HepG2 (cell line): ENCODE results near the gene NDUFA13. TPM values are rescaled to one million over a fixed set of nuclear protein-coding genes. Genes with fewer than 3 reads are reported as not detected.
A peak's percentile ranks its signal among the peaks of the same experiment; 100 is the strongest.

Experiments
- ATAC-seq: fragments of 200-7000 bp; cut with Tn5 transposase; 3 replicates; pipeline ENCODE4 v1.9.1; 2020; ENCODE audit warnings: mild to moderate bottlenecking, moderate library complexity
- BruUV-seq: library from RNA; stranded (reverse); fragments of 400-500 nt; replicated peaks from 2 replicates; lab custom pipeline; 2021; lab: Mats Ljungman, UMichigan
- CTCF ChIA-PET: fragments of 300-600 bp; formaldehyde crosslinking; extraction: SDS; loops from one replicate; lab custom pipeline; 2021; ENCODE audit warnings: low total read pairs, inconsistent platforms, low intra/inter-chr PET ratio; lab: Yijun Ruan, JAX
- POLR2A ChIA-PET: fragments of 350-600 bp; sonication (Branson Sonifier 250); formaldehyde crosslinking; loops from one replicate; lab custom pipeline; 2020; ENCODE audit warnings: antibody characterized with exemption, inconsistent platforms; lab: Yijun Ruan, JAX
- DNase-seq: peaks from one replicate; pipeline ENCODE4 v3.0.0-alpha.2; 2015; ENCODE audit warnings: low spot score
- FAIRE-seq: peaks from 3 replicates; lab custom pipeline; 2011; peaks lifted over from hg19 to GRCh38; lab: Jason Lieb, UNC
- H2AFZ ChIP-seq: one replicate; pipeline ENCODE4 v1.6.1; 2011; ENCODE audit warnings: low read length, inconsistent platforms
- H3K27ac ChIP-seq: fragments of 300-600 bp; 3 replicates; pipeline ENCODE4 v1.8.0; 2011; ENCODE audit warnings: mixed run types, mild to moderate bottlenecking, mixed read lengths, low read length, inconsistent platforms; ENCODE audit not compliant: insufficient read depth; ENCODE audit errors: extremely low read length
- H3K27me3 ChIP-seq, 2 experiments: fragments of 200-600 bp in 1 of 2; 2 replicates in 1 of 2; 3 replicates in 1 of 2; pipeline versions ENCODE4 v1.6.0 to v1.8.0; 2011; ENCODE audit warnings: low read length in 2 of 2, mild to moderate bottlenecking in 2 of 2, moderate library complexity in 2 of 2, inconsistent platforms in 1 of 2; ENCODE audit not compliant: insufficient read depth in 2 of 2, control insufficient read depth in 1 of 2
- H3K36me3 ChIP-seq, 2 experiments: fragments of 200-600 bp in 1 of 2; replicated peaks in 1 of 2; 2 replicates in 1 of 2; 3 replicates in 1 of 2; pipeline versions ENCODE4 v1.5.1 to v1.8.0; 2011; ENCODE audit warnings: low read length in 2 of 2, inconsistent platforms in 1 of 2; ENCODE audit not compliant: insufficient read depth in 2 of 2, control insufficient read depth in 1 of 2
- H3K4me1 ChIP-seq: 2 replicates; pipeline ENCODE4 v1.5.1; 2012; ENCODE audit warnings: low read length, inconsistent platforms; ENCODE audit not compliant: insufficient read depth
- H3K4me2 ChIP-seq: 2 replicates; pipeline ENCODE4 v1.6.0; 2011; ENCODE audit warnings: low read depth, low read length, inconsistent platforms
- H3K4me3 ChIP-seq, 3 experiments: fragments of 200-600 bp in 1 of 3; sonication (generic), shearing (Covaris generic) in 1 of 3; replicated peaks in 1 of 3; 2 replicates each; pipeline ENCODE4 v1.5.1; 2011 to 2016; ENCODE audit warnings: low read length in 3 of 3, inconsistent platforms in 2 of 3, low read depth in 2 of 3, mild to moderate bottlenecking in 2 of 3, control low read depth in 1 of 3, mixed read lengths in 1 of 3; ENCODE audit not compliant: insufficient read depth in 1 of 3
- H3K79me2 ChIP-seq: one replicate; pipeline ENCODE4 v1.6.1; 2011; ENCODE audit warnings: low read length, inconsistent platforms; ENCODE audit not compliant: insufficient read depth
- H3K9ac ChIP-seq: 2 replicates; pipeline ENCODE4 v1.6.0; 2011; ENCODE audit warnings: mild to moderate bottlenecking, low read depth, low read length, inconsistent platforms; ENCODE audit not compliant: insufficient read depth
- H3K9me3 ChIP-seq: 2 replicates; pipeline ENCODE4 v1.5.1; 2012; ENCODE audit warnings: mild to moderate bottlenecking, low read length
- H4K20me1 ChIP-seq: 2 replicates; pipeline ENCODE4 v1.6.0; 2011; ENCODE audit warnings: inconsistent platforms, mild to moderate bottlenecking, low read length, moderate library complexity; ENCODE audit not compliant: insufficient read depth
- AGO2 ChIP-seq: fragments of 200-400 bp; formaldehyde crosslinking; optimal IDR thresholded peaks from 2 replicates; pipeline ENCODE3; 2017; ENCODE audit warnings: mild to moderate bottlenecking, low read depth, low read length, moderate library complexity
- HNRNPUL1 ChIP-seq: fragments of 200-400 bp; formaldehyde crosslinking; IDR thresholded peaks from 2 replicates; pipeline ENCODE4 v1.6.1; 2017; ENCODE audit warnings: low read depth, mild to moderate bottlenecking, low read length, moderate library complexity
- ISL2 ChIP-seq: sonication (generic); formaldehyde crosslinking; IDR thresholded peaks from 2 replicates; pipeline ENCODE4 v1.5.0; 2020; ENCODE audit warnings: missing genetic modification reagents
- RBM22 ChIP-seq: fragments of 200-400 bp; formaldehyde crosslinking; optimal IDR thresholded peaks from 2 replicates; pipeline ENCODE3; 2017; ENCODE audit warnings: mild to moderate bottlenecking, low read length, moderate library complexity
- ZKSCAN1 ChIP-seq: fragments of 150-350 bp; IDR thresholded peaks from 2 replicates; pipeline ENCODE4 v1.6.1; 2014; ENCODE audit warnings: low read length
- WGBS: methylation state at CpG from one replicate; pipeline ENCODE4 v1.1.6; 2017; ENCODE audit warnings: low lambda C conversion rate; 5-methylcytosine and 5-hydroxymethylcytosine counted together
- in situ Hi-C: cut with HindIII; loops from 2 replicates; pipeline ENCODE4 v1.10.0; 2017; ENCODE audit warnings: low pct_unique_long_range_greater_than_20kb; ENCODE audit not compliant: extremely low pct_ligation_motif_present
- intact Hi-C: fragments of 100-400 bp; cut with micrococcal nuclease; formaldehyde crosslinking; loops from one replicate; pipeline ENCODE4 v1.10.0; 2022; ENCODE audit not compliant: unreplicated experiment
- polyA plus RNA-seq, 8 experiments: library from polyadenylated mRNA; depleted of rRNA in 3 of 8; stranded (reverse) in 7 of 8; unstranded in 1 of 8; fragments of >200 nt; fragmentation: Illumina TruSeq in 4 of 8; extraction: Trizol in 4 of 8; gene quantifications; 2 replicates each; pipeline versions ENCODE4 v1.2.1 to v1.2.3, GENCODE V29; 2011 to 2016; ENCODE audit warnings: low read depth in 4 of 8, missing spikeins in 1 of 8, mixed read lengths in 1 of 8; ENCODE audit not compliant: insufficient read depth in 1 of 8
- total RNA-seq, 5 experiments: library from RNA; depleted of rRNA; stranded (reverse); fragments of >200 nt; fragmentation: Illumina TruSeq; extraction: Trizol; gene quantifications; 2 replicates each; pipeline ENCODE4 v1.2.3, GENCODE V29; 2016; ENCODE audit warnings: low read depth in 1 of 5
- TF ChIP-seq, protein P1 (sequence below): sonication (generic); formaldehyde crosslinking; IDR thresholded peaks from 2 replicates; pipeline ENCODE4 v1.4.0; 2020; ENCODE audit warnings: mild to moderate bottlenecking, missing genetic modification reagents, borderline replicate concordance

Gene NDUFA13
- total and polyA plus RNA-seq, 2 of the 13 experiments (the other 11 are each of a cell fraction or from before 2014, with no cell fraction given): 337 to 366 TPM

GRCh38 chr19:19495614-19496603, 20.1 kb upstream of the NDUFA13 start:
- Histone ChIP-seq H3K27ac (no peak overlapping the region), H3K9me3 (no peaks in the 10 kb centered on the region), H3K4me3 (no peak overlapping the region), H2AFZ (no peak overlapping the region), H3K4me1 (no peaks in the 10 kb centered on the region), H3K36me3 (peaks cover 31 to 81% of the 10 kb centered on the region in 2 experiments; a peak in 4 of 5 replicates), H3K79me2 (peaks cover 2% of the 10 kb centered on the region), H3K27me3 (no peaks in the 10 kb centered on the region; a peak in 1 of 5 replicates), H3K4me2 (no peak overlapping the region), H3K9ac (no peak overlapping the region), H4K20me1 (no peaks in the 10 kb centered on the region)
- in situ Hi-C loops (no loop called here), intact Hi-C loops (no loop called here)
- ChIA-PET CTCF (no interaction called here), POLR2A (no interaction called here)
- no TSS peak for BruUV-seq
- ATAC-seq (no peak), FAIRE-seq (no peak), DNase-seq (no peak)
- WGBS: 93% methylated on average over 23 of the region's 30 CpGs
- TF ChIP-seq, protein P1, sequence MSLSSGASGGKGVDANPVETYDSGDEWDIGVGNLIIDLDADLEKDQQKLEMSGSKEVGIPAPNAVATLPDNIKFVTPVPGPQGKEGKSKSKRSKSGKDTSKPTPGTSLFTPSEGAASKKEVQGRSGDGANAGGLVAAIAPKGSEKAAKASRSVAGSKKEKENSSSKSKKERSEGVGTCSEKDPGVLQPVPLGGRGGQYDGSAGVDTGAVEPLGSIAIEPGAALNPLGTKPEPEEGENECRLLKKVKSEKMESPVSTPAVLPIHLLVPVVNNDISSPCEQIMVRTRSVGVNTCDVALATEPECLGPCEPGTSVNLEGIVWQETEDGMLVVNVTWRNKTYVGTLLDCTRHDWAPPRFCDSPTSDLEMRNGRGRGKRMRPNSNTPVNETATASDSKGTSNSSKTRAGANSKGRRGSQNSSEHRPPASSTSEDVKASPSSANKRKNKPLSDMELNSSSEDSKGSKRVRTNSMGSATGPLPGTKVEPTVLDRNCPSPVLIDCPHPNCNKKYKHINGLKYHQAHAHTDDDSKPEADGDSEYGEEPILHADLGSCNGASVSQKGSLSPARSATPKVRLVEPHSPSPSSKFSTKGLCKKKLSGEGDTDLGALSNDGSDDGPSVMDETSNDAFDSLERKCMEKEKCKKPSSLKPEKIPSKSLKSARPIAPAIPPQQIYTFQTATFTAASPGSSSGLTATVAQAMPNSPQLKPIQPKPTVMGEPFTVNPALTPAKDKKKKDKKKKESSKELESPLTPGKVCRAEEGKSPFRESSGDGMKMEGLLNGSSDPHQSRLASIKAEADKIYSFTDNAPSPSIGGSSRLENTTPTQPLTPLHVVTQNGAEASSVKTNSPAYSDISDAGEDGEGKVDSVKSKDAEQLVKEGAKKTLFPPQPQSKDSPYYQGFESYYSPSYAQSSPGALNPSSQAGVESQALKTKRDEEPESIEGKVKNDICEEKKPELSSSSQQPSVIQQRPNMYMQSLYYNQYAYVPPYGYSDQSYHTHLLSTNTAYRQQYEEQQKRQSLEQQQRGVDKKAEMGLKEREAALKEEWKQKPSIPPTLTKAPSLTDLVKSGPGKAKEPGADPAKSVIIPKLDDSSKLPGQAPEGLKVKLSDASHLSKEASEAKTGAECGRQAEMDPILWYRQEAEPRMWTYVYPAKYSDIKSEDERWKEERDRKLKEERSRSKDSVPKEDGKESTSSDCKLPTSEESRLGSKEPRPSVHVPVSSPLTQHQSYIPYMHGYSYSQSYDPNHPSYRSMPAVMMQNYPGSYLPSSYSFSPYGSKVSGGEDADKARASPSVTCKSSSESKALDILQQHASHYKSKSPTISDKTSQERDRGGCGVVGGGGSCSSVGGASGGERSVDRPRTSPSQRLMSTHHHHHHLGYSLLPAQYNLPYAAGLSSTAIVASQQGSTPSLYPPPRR: no peak
- TF ChIP-seq RBM22: peak; percentile 29
- TF ChIP-seq ZKSCAN1: no peak
- TF ChIP-seq AGO2: peak; percentile 72
- no peak for TF ChIP-seq HNRNPUL1
- TF ChIP-seq ISL2 (CRISPR knock-in tag): no peak
